Measurements from ENCODE around the gene ARHGEF9.
A peak's percentile ranks its signal among the peaks of the same experiment; 100 is the strongest.

The ARHGEF9 gene

GRCh38 chrX:63738696-63739095 lies 46.3 kb downstream of the ARHGEF9 start:
- no peak for TF ChIP-seq CTCF (conservative IDR thresholded peaks at IDR 0.05; ENCODE audit: control insufficient read depth, insufficient read depth, low read depth, low read length)
- H3K4me3 ChIP-seq (ENCODE audit: control insufficient read depth, low read depth, low read length), result no peak overlapping the region
- DNase-seq (ENCODE audit: low read depth), result no peak

GRCh38 chrX:63737131-63737921 lies 47.7 kb downstream of the ARHGEF9 start:
- no peak for TF ChIP-seq CTCF (conservative IDR thresholded peaks at IDR 0.05; ENCODE audit: control insufficient read depth, insufficient read depth, low read depth, low read length)
- no peak for DNase-seq (ENCODE audit: low read depth)
- no peak overlapping the region for H3K4me3 ChIP-seq (ENCODE audit: control insufficient read depth, low read depth, low read length)

- no peak for TF ChIP-seq CTCF (conservative IDR thresholded peaks at IDR 0.05; ENCODE audit: control insufficient read depth, insufficient read depth, low read depth, low read length)
- no peak overlapping the region for H3K4me3 ChIP-seq (ENCODE audit: control insufficient read depth, low read depth, low read length)
- peak; percentile 22 for DNase-seq (ENCODE audit: low read depth)
These were observed 49.1 kb downstream of the ARHGEF9 start for GRCh38 chrX:63735882-63736281.

GRCh38 chrX:63720293-63720692 lies 64.7 kb downstream of the ARHGEF9 start:
- no peak for TF ChIP-seq CTCF (conservative IDR thresholded peaks at IDR 0.05; ENCODE audit: control insufficient read depth, insufficient read depth, low read depth, low read length)
- H3K4me3 ChIP-seq (ENCODE audit: control insufficient read depth, low read depth, low read length), result no peak overlapping the region
- DNase-seq (ENCODE audit: low read depth), result no peak

- H3K4me3 ChIP-seq (ENCODE audit: control insufficient read depth, low read depth, low read length), result no peak overlapping the region
- TF ChIP-seq CTCF (conservative IDR thresholded peaks at IDR 0.05; ENCODE audit: control insufficient read depth, insufficient read depth, low read depth, low read length), result no peak
These were observed 65.4 kb downstream of the ARHGEF9 start for GRCh38 chrX:63719633-63720032.

GRCh38 chrX:63718010-63718694 lies 66.9 kb downstream of the ARHGEF9 start:
- no peak for DNase-seq (ENCODE audit: low read depth)
- TF ChIP-seq CTCF (conservative IDR thresholded peaks at IDR 0.05; ENCODE audit: control insufficient read depth, insufficient read depth, low read depth, low read length), result no peak
- H3K4me3 ChIP-seq (ENCODE audit: control insufficient read depth, low read depth, low read length), result no peak overlapping the region

More at GRCh38 chrX:63719633-63720032, 65.4 kb downstream of the ARHGEF9 start:
- no peak for DNase-seq (ENCODE audit: low read depth)

Measured in fibroblast of mammary gland (primary cell).